ENCODE measurements around the gene PDLIM4. TPM values are rescaled to one million over a fixed set of nuclear protein-coding genes. Genes with fewer than 3 reads are reported as not detected.

The PDLIM4 gene
- total and polyA plus RNA-seq, 9 donors: 3.4 to 63.4 (median 40.8) TPM

DNA sequence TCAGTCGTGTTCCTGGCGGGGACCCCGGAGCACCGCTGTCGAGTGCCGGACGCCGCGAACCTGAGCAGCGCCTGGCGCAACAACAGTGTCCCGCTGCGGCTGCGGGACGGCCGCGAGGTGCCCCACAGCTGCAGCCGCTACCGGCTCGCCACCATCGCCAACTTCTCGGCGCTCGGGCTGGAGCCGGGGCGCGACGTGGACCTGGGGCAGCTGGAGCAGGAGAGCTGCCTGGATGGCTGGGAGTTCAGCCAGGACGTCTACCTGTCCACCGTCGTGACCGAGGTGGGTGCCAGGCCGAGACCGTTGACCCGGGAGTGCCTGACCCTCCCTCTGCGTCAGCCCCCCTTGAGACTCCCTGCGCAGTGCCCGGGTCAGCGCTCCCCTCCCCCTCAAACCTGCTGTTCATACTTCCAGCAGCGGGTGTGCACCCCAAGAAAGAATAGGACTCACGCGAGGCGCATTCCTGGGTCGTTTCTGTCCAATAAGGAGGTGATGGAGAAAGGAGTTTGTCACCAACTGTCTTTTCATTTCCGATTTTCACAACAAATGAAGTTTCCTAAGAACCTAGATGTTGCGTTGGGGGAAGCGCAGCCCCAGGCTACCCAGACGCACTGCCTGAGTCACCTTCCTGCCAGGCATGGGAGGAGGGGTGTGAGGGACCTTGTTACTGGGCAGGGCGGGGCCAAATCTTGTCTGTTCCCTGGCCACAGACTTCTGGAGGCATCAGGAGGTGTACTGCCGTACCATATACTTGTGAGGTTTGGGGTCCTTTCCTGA is 37.4 kb downstream of the PDLIM4 start:
- TF ChIP-seq POLR2A (IDR thresholded peaks at IDR 0.05) (no peak), EP300 (IDR thresholded peaks at IDR 0.05) (no peak)
- TF ChIP-seq, protein P1, sequence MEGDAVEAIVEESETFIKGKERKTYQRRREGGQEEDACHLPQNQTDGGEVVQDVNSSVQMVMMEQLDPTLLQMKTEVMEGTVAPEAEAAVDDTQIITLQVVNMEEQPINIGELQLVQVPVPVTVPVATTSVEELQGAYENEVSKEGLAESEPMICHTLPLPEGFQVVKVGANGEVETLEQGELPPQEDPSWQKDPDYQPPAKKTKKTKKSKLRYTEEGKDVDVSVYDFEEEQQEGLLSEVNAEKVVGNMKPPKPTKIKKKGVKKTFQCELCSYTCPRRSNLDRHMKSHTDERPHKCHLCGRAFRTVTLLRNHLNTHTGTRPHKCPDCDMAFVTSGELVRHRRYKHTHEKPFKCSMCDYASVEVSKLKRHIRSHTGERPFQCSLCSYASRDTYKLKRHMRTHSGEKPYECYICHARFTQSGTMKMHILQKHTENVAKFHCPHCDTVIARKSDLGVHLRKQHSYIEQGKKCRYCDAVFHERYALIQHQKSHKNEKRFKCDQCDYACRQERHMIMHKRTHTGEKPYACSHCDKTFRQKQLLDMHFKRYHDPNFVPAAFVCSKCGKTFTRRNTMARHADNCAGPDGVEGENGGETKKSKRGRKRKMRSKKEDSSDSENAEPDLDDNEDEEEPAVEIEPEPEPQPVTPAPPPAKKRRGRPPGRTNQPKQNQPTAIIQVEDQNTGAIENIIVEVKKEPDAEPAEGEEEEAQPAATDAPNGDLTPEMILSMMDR (IDR thresholded peaks at IDR 0.05): no peak
- peak; percentile 36 to 71 (median 66) for DNase-seq
- peaks cover 2% of the 10 kb centered on the region for H3K4me1 ChIP-seq (ENCODE audit: insufficient read depth)
- H3K4me3 ChIP-seq: peak overlapping the region; percentile 85
- H3K27ac ChIP-seq: peak overlapping the region; percentile 92 to 100
- H3K27me3 ChIP-seq: no peaks in the 10 kb centered on the region
- no peaks in the 10 kb centered on the region for H3K36me3 ChIP-seq
- intact Hi-C loops (cut with DNase I): loop anchor here in 2 of 4 donors (10.0 kb wide), 2 partner anchors 70 to 80 kb away; partner anchors contain the start of gene P4HA2 (in 1 of the 2)
- WGBS, 3 donors: 12 to 26% (median 15%) methylated on average over 28 to 50 of the region's 50 CpGs
- H3K9me3 ChIP-seq: no peaks in the 10 kb centered on the region

GRCh38 chr5:132295505-132296411 is 38.3 kb downstream of the PDLIM4 start:
- no peak for TF ChIP-seq POLR2A (IDR thresholded peaks at IDR 0.05)
- no peak for TF ChIP-seq EP300 (IDR thresholded peaks at IDR 0.05)
- TF ChIP-seq, protein P1 (IDR thresholded peaks at IDR 0.05): no peak
- Histone ChIP-seq H3K9me3 (no peaks in the 10 kb centered on the region), H3K27me3 (no peaks in the 10 kb centered on the region), H3K27ac (peak overlapping the region in 1 of 2 donors; percentile 100), H3K4me3 (no peak overlapping the region), H3K36me3 (no peaks in the 10 kb centered on the region), H3K4me1 (ENCODE audit: insufficient read depth) (peaks cover 2% of the 10 kb centered on the region)
- DNase-seq: no peak
- intact Hi-C loops (cut with DNase I): loop anchor here in 2 of 4 donors (10.0 kb wide), 2 partner anchors 71 to 79 kb away; partner anchors contain the start of gene P4HA2 (in 1 of the 2)
- WGBS, 3 donors: 86 to 91% (median 88%) methylated on average over 8 of the region's 8 CpGs

- no peak for TF ChIP-seq POLR2A (IDR thresholded peaks at IDR 0.05)
- TF ChIP-seq EP300 (IDR thresholded peaks at IDR 0.05): no peak
- TF ChIP-seq, protein P1 (IDR thresholded peaks at IDR 0.05): no peak
- 80 to 87% (median 80%) methylated on average over 8 of the region's 8 CpGs for WGBS, 3 donors
- H3K27ac ChIP-seq: no peak overlapping the region
- H3K4me1 ChIP-seq (ENCODE audit: insufficient read depth): peaks cover 2% of the 10 kb centered on the region
- H3K4me3 ChIP-seq: no peak overlapping the region
- H3K27me3 ChIP-seq: no peaks in the 10 kb centered on the region
- intact Hi-C loops (cut with DNase I): loop anchor here in 2 of 4 donors (10.0 kb wide), 2 partner anchors 72 to 78 kb away; partner anchors contain the start of gene P4HA2 (in 1 of the 2)
- no peak for DNase-seq
- H3K9me3 ChIP-seq: no peaks in the 10 kb centered on the region
- no peaks in the 10 kb centered on the region for H3K36me3 ChIP-seq
Observed at GRCh38 chr5:132296412-132297016, 39.0 kb downstream of the PDLIM4 start.

All from ovary (tissue), 9 donors.